ENCODE data around the gene ATRNL1.

Gene ATRNL1

DNA sequence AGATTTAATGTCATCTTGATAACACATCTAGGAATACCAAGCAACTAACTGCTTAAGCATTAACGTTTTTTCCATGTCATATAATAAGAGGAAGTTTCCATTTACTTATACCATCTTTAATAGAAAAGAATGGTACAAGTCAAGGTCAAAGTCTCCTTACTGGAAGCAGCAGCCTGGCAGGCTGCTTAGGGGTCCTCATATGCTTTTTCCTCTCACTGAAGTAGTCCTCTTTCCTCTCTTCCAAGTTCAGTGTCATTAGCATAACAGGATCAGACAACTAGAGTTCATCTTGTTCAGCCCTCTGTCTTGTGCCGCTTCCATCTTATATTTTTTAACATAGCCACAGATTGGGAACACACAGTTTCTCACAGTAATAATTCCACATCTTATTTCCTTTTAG lies 774.1 kb downstream of the ATRNL1 start:
- DNase-seq: no peak
- TF ChIP-seq CTCF (IDR thresholded peaks at IDR 0.05; ENCODE audit: low read depth, low read length): no peak
- H3K4me3 ChIP-seq (ENCODE audit: low read depth, low read length): no peak overlapping the region

DNA sequence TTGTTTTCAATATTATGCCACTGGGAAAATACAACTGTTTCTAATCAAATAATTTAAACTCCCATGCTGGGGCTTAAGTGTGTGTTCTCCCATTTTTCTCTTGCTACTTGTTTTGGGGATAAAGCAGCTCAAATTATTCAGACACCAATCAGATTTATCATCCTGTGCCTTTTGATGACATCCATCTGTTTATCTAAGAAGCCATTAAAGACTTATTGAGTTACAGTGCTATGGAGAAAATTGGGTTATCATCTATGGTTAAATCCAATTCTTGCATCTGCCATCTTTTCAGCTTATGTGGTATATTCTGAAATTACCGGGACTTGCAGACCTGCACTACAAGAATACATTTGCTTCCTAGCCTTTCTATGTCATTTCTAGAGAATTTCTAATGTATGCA lies 778.7 kb downstream of the ATRNL1 start:
- Histone ChIP-seq H3K36me3 (no peaks in the 10 kb centered on the region), H3K4me3 (ENCODE audit: low read depth, low read length) (no peak overlapping the region), H3K9me3 (no peaks in the 10 kb centered on the region), H3K27me3 (no peaks in the 10 kb centered on the region), H3K4me1 (no peaks in the 10 kb centered on the region)
- no peak for DNase-seq
- no peak for TF ChIP-seq CTCF (IDR thresholded peaks at IDR 0.05; ENCODE audit: low read depth, low read length)

More for the DNA sequence above, 774.1 kb downstream of the ATRNL1 start:
- H3K27me3 ChIP-seq: no peaks in the 10 kb centered on the region
- H3K36me3 ChIP-seq: no peaks in the 10 kb centered on the region
- no peaks in the 10 kb centered on the region for H3K4me1 ChIP-seq
- H3K9me3 ChIP-seq: no peaks in the 10 kb centered on the region

- no peak overlapping the region for H3K4me3 ChIP-seq (ENCODE audit: low read depth, low read length)
- no peaks in the 10 kb centered on the region for H3K4me1 ChIP-seq
- H3K36me3 ChIP-seq: no peaks in the 10 kb centered on the region
- DNase-seq: no peak
- H3K27me3 ChIP-seq: no peaks in the 10 kb centered on the region
- H3K9me3 ChIP-seq: no peaks in the 10 kb centered on the region
- no peak for TF ChIP-seq CTCF (IDR thresholded peaks at IDR 0.05; ENCODE audit: low read depth, low read length)
Measured at GRCh38 chr10:115875172-115875571, 782.0 kb downstream of the ATRNL1 start.

- DNase-seq: no peak
- no peak for TF ChIP-seq CTCF (IDR thresholded peaks at IDR 0.05; ENCODE audit: low read depth, low read length)
Measured at GRCh38 chr10:115879372-115880089, 786.4 kb downstream of the ATRNL1 start.

GRCh38 chr10:115882021-115882420 lies 788.9 kb downstream of the ATRNL1 start:
- Histone ChIP-seq H3K27me3 (no peaks in the 10 kb centered on the region), H3K4me3 (ENCODE audit: low read depth, low read length) (no peak overlapping the region), H3K36me3 (no peaks in the 10 kb centered on the region), H3K4me1 (no peaks in the 10 kb centered on the region), H3K9me3 (no peaks in the 10 kb centered on the region)
- no peak for DNase-seq
- no peak for TF ChIP-seq CTCF (IDR thresholded peaks at IDR 0.05; ENCODE audit: low read depth, low read length)

More at GRCh38 chr10:115879372-115880089, 786.4 kb downstream of the ATRNL1 start:
- Histone ChIP-seq H3K36me3 (no peaks in the 10 kb centered on the region), H3K27me3 (no peaks in the 10 kb centered on the region), H3K9me3 (no peaks in the 10 kb centered on the region), H3K4me1 (no peaks in the 10 kb centered on the region), H3K4me3 (ENCODE audit: low read depth, low read length) (no peak overlapping the region)

- Histone ChIP-seq H3K4me3 (ENCODE audit: low read depth, low read length) (no peak overlapping the region), H3K27me3 (no peaks in the 10 kb centered on the region), H3K9me3 (no peaks in the 10 kb centered on the region), H3K4me1 (no peaks in the 10 kb centered on the region), H3K36me3 (no peaks in the 10 kb centered on the region)
- no peak for TF ChIP-seq CTCF (IDR thresholded peaks at IDR 0.05; ENCODE audit: low read depth, low read length)
- DNase-seq: no peak
Measured at GRCh38 chr10:115883372-115883771, 790.2 kb downstream of the ATRNL1 start.

Measured in BE2C (cell line).